NCI-H2029 (cell line): ENCODE results near the gene PHLDA1.
"Not testable (repeated sequence)": the region's sequence is repeated elsewhere in the genome, so short reads cannot be mapped to it uniquely, and the experiment has no call there.

Experiments used
- DNase-seq: peaks from one replicate; lab custom pipeline; 2025; lab: John Stamatoyannopoulos, UW

Gene PHLDA1

DNA sequence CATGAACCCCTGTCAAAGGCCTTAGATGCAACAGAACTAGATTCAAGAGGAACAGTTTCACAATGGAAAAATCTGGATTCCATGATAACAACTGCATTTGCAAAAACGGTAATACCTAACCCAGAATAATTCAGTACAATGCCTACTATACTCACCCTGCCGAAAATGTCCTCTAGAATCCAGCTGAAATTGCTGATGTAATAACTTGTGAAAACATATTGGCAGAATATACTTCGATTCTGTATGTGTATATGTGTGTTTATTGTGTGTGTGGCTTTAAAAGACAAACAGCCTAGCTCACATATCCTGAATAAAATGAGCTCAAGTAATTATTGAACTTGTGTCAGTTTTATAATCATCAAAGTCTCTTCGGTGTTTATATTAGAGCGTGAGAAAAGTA, 46.0 kb downstream of the PHLDA1 start:
- DNase-seq, result no peak

DNA sequence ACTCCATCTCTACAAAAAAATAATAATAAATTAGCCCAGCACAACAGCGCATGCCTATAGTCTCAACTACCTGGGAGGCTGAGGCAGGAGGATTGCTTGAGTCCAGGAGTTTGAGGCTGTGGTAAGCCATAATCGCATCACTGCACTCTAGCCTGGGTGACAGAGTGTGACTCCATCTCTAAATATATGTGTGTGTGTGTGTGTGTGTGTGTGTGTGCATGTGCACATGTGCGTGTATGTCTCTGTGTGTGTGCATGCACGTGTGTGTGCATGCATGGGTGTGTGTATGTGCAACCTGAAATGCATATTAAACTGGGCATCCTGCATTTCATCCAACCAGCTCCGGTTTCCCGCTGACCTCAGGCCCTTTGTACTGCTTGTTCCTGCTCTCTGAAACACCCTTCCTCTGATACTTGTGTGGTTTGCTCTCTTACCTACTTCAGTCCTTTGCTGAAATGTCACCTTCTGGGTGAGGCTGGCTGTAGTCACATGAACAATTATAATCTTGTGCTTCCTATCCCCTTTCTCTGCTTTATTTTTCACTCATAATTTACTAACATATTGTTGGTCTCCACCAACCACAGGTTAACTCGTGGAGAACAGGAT, 46.9 kb downstream of the PHLDA1 start:
- no peak for DNase-seq

DNA sequence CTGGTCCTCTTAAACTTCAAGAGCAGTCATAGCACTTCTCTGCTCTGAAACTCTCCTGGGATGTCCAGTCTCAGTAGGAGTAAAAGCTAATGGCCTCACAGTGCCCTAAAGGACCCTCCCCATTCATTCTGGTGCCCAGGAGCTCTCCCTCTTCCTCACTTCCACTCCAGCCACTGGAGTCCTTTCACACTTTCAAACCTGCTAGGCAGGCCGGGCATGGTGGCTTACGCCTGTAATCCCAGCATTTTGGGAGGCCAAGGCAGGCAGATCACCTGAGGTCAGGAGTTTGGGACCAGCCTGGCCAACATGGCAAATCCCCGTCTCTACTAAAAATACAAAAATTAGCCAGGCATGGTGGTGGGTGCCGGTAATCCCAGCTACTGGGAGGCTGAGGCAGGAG, 47.7 kb downstream of the PHLDA1 start:
- not testable (repeated sequence) for DNase-seq

DNA sequence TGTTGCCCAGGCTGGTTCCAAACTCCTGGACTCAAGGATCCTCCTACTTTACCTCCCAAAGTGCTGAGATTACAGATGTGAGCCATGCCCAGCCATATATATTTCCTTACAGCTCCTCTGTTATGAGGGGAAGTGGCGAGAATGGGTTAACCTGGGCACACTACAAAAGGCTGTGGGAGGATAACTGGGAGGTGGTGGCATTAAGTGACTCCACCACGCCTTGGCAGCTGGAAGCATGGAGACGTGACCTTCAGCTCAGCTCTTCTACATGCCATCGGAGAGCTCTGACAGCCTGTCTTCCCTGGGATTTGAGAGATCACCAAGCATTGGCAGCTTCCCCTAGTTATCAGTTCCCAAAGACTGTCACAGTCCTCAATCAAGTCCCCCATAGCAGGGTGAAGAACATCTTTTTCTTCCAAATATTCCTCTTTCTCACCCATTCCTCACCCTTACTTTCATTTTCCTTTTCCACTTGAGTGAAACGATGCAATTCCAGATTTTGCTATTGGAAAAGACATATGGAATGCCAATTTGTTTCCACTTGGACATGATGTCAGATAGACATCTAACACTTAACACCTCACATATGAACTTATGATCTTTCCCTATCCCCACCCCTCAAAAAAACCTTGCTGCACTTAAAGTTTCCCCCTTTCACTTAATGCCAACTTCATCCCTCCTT, 48.5 kb downstream of the PHLDA1 start:
- no peak for DNase-seq

DNA sequence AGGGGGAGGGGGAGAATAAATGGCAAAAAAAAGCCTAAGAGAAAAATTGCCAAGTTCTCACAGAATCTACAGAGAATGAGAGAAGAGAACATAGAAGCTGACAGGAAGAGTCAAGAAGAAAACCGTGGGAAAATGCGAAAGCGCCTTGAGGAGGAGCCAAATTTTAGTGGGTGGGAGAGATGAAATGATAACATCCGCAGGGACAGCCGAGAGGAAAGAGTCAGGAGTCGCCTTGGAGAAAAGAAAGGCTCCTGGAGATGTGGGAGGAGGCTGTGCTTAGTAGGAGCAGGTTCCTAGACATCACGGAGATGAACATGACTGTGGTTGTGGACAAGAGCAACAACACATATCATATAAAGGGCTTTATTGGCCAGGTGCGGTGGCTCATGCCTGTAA, 49.4 kb downstream of the PHLDA1 start:
- no peak for DNase-seq

DNA sequence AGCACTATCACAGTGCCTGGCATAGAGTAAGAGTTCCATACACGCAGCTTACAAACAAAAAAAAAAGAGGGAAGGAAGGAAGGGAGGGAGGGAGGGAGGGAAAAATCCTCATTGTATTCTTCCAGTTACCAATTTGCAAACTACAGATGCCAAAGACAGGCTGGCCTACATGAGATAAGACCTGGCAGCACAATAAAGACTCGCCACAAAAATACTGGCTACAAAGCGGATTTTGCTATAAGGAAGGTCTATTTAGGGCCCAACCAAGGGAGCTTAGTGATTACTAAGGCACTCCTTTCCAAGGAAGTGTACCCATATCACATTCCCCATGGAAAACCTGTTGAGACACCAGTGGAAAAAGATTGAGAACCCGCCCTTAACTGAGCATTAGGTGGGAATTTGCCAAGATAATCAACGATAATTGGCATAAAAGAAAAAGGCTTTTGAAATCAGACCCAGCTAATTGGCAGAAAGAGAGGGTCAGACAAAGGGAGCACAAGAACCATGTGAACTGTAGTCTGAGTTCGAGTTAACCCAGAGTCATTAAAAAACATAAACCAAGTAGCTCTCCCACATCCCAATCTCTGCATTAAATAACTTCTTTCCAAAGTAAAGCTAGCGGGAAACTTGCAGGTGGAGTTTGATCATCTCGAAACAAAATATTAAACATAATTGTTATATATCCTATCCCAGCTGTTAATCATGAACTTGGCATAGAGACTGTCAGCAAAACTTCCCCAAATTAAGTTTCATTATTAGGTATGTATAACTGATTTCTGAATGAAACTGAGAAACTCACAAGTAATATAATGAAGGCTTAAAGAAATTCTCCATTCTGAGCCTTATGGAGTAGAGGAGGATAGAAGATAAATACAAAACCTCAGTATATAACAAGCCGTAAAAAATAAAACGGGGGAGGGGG, 50.1 kb downstream of the PHLDA1 start:
- no peak for DNase-seq

DNA sequence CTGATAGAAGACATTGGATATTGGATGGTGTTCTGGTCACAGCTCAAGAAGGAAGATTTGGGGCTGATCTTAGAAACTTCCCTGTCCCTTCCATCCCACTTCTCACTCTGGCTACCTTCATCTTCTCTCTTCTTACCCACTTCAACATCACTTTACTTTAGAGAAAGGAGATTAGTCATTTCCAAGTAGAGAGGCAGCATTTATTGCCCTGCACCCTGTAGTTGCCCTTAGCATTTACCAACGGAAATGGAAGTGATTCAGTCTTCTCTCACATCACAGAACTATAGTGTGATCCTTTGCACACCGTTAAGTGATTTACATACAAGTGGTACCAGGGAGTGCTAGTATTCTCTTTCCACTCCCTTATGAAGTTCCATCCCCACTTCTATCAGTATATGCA, 52.4 kb downstream of the PHLDA1 start:
- no peak for DNase-seq

DNA sequence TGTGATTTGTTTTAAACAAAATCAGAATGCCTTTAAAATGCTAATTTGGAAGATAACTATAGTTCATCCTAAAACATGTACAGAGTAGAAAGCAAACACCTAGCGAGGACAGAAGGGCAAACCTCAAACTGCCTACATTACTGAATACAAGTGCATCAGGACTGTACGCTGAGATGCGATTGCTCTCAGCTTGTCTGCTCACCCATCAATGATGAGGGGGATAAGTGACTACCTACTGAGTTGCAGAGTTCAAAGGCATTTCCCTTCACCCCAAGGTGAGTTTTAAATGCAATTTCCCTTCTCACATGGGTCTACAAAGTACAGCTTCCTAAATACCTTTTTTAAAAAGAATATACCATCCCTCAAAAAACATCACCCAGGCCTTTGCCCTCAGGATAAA, 52.9 kb downstream of the PHLDA1 start:
- no peak for DNase-seq

DNA sequence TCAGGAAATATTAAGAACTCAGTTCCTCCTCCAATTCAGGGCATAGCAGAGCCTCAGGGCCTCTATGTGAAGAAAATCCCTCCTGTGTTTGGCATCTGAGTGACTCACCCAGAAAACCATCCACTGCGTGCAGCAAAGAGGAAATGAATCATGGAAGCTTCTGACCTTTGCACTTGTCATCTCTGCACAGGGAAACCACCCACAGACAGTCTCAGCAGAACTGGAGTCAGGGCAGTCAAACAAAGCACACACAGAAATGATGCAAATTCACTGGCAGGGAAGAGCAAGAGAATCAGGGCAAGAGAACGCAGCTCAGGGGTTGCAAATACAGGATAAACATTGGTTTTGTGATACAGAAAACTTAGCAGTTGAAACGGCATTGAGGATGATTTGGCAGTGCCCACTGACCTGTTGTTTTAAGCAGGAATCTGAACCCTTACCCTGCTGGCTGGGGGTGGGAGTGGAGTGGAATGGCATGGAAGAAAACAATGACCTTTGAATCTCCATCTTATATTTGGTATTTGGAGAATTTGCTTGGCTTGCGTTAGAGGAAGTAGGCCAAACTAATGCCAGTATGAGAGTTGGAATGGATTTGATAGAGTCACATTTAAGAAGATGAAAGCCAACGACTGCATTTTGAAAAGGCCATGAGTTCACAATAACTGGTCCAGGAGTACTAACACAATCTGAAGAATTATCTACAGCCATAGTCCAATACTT, 53.5 kb downstream of the PHLDA1 start:
- DNase-seq, result no peak

DNA sequence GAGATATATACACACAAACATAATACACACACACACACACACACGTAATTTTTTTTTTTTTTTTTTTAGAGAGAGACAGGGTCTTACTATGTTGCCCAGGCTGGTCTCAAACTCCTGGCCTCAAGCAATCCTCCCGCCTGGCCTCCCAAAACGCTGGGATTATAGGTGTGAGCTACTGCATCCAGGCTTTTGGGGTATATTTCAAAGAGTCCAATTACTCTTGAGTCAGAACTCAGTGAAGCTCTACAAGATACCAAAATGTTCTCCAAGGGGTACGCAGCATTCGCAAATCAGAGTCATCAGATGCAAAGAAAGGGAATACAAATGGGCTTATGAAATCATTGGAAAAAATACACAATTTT, 54.0 kb downstream of the PHLDA1 start:
- no peak for DNase-seq

DNA sequence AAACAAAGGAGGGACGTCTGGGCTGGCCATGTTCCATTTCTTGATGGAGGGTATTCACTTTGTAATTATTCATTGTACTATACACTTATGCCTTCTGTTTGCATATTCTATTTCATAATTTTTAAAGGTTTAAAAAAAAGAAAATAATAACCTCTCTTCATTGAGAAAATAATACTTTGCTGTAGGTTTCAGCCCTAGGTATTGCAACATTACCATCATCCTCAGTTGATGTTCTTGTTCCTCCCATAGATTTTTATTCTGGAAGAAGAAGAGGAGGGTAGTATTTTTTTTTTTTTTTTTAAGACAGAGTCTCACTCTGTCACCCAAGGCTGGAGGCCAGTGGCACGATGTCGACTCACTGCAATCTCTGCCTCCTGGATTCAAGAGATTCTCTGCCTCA, 54.7 kb downstream of the PHLDA1 start:
- DNase-seq, result no peak

DNA sequence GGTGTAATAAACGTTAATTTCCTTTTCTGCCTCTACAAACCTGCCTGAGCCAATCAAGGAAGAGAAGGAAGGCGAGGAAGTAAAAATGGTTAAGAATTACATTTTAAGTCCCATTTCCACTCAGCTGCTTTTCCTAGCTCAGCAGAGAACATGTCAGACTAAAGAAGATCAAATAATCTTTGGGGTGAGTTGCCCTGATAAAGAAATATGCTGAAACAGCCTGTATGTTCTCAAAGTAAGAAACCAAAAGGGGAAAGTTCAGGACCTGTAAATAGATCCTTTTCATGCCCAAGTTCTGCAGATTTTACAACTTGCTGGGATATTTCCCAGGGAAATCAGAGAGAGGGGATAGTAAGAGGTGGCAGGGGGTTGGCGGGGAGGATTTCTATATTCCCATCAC, 55.5 kb downstream of the PHLDA1 start:
- no peak for DNase-seq

DNA sequence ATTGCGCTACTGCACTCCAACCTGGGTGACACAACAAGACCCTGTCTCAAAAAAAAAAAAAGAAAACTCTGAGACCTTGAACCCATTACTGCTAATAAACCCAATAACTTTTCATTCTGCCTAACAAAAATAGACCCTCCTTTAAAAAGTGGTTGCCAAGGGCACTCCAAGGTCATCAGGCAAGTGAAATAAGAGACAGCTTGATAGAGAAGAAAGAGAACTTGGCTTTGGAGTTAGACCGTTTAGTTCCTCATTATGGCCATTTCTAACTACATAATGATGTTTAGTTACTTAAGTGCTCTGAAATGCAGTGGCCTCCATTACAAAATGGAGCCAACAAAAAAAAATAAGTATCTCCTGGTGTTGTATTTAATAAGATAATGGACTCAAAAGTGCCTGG, 55.9 kb downstream of the PHLDA1 start:
- no peak for DNase-seq
